ENCODE measurements around the gene DMRT3.

The DMRT3 gene

GRCh38 chr9:948497-948896, 28.0 kb upstream of the DMRT3 start:
- peaks cover 3% of the 10 kb centered on the region for H3K9me3 ChIP-seq (ENCODE audit: control insufficient read depth, low read length)
- H2BK5ac ChIP-seq (ENCODE audit: low read depth, low read length, poor library complexity, severe bottlenecking) = no peak overlapping the region
- no peak overlapping the region for H3K14ac ChIP-seq (ENCODE audit: low read length in 2 of 2)
- no peaks in the 10 kb centered on the region for H3K4me1 ChIP-seq (ENCODE audit: control insufficient read depth, insufficient read depth, low read depth, low read length)
- H3K79me1 ChIP-seq (replicated peaks; ENCODE audit: low read length, poor library complexity, severe bottlenecking) = no peaks in the 10 kb centered on the region
- no peak overlapping the region for H2BK120ac ChIP-seq (ENCODE audit: low read depth, low read length)
- H2BK15ac ChIP-seq (ENCODE audit: low read depth, poor library complexity, severe bottlenecking) = no peak overlapping the region
- H3K4ac ChIP-seq (ENCODE audit: low read depth in 1 of 2, low read length in 2 of 2) = no peak overlapping the region
- H3K4me2 ChIP-seq (ENCODE audit: low read length, poor library complexity, severe bottlenecking) = no peak overlapping the region
- no peak for DNase-seq
- H3K27ac ChIP-seq (ENCODE audit: low read length, poor library complexity, severe bottlenecking) = no peak overlapping the region
- WGBS = 91% methylated on average over 5 of the region's 7 CpGs
- H2AFZ ChIP-seq (ENCODE audit: low read depth, low read length) = no peak overlapping the region
- no peak overlapping the region for H2AK5ac ChIP-seq (ENCODE audit: low read length, severe bottlenecking)
- H3K9ac ChIP-seq (ENCODE audit: low read length) = no peak overlapping the region
- H3K4me3 ChIP-seq (ENCODE audit: insufficient read depth in 1 of 2, low read depth in 1 of 2, low read length in 2 of 2) = no peak overlapping the region
- H4K8ac ChIP-seq (ENCODE audit: low read length) = no peak overlapping the region
- no peak overlapping the region for H3K18ac ChIP-seq (ENCODE audit: low read depth in 1 of 2, low read length in 2 of 2)
- H2BK12ac ChIP-seq (ENCODE audit: low read length in 2 of 2) = no peak overlapping the region
- peaks cover 0 to 30% of the 10 kb centered on the region in 2 experiments for H3K27me3 ChIP-seq (ENCODE audit: control insufficient read depth in 1 of 2, insufficient read depth in 1 of 2, low read length in 2 of 2)
- H3K36me3 ChIP-seq (ENCODE audit: control insufficient read depth in 1 of 2, insufficient read depth in 2 of 2, low read depth in 1 of 2, low read length in 2 of 2) = no peaks in the 10 kb centered on the region
- no peak overlapping the region for H3K23ac ChIP-seq (ENCODE audit: low read length in 2 of 2)
- no peak overlapping the region for H4K91ac ChIP-seq (ENCODE audit: low read length)

- Histone ChIP-seq H2BK5ac (ENCODE audit: low read depth, low read length, poor library complexity, severe bottlenecking) (no peak overlapping the region), H3K27me3 (ENCODE audit: control insufficient read depth in 1 of 2, insufficient read depth in 1 of 2, low read length in 2 of 2) (peaks cover 0 to 39% of the 10 kb centered on the region in 2 experiments), H3K4me1 (ENCODE audit: control insufficient read depth, insufficient read depth, low read depth, low read length) (no peaks in the 10 kb centered on the region), H2BK12ac (ENCODE audit: low read length in 2 of 2) (no peak overlapping the region), H4K91ac (ENCODE audit: low read length) (no peak overlapping the region), H3K9me3 (ENCODE audit: control insufficient read depth, low read length) (peaks cover 3% of the 10 kb centered on the region), H3K27ac (ENCODE audit: low read length, poor library complexity, severe bottlenecking) (no peak overlapping the region), H3K4ac (ENCODE audit: low read depth in 1 of 2, low read length in 2 of 2) (no peak overlapping the region), H3K4me3 (ENCODE audit: insufficient read depth in 1 of 2, low read depth in 1 of 2, low read length in 2 of 2) (no peak overlapping the region), H3K79me1 (replicated peaks; ENCODE audit: low read length, poor library complexity, severe bottlenecking) (no peaks in the 10 kb centered on the region), H2AFZ (ENCODE audit: low read depth, low read length) (no peak overlapping the region), H3K18ac (ENCODE audit: low read depth in 1 of 2, low read length in 2 of 2) (no peak overlapping the region), H3K23ac (ENCODE audit: low read length in 2 of 2) (no peak overlapping the region), H3K36me3 (ENCODE audit: control insufficient read depth in 1 of 2, insufficient read depth in 2 of 2, low read depth in 1 of 2, low read length in 2 of 2) (no peaks in the 10 kb centered on the region), H2BK120ac (ENCODE audit: low read depth, low read length) (no peak overlapping the region), H2AK5ac (ENCODE audit: low read length, severe bottlenecking) (no peak overlapping the region), H3K4me2 (ENCODE audit: low read length, poor library complexity, severe bottlenecking) (no peak overlapping the region), H2BK15ac (ENCODE audit: low read depth, poor library complexity, severe bottlenecking) (no peak overlapping the region), H4K8ac (ENCODE audit: low read length) (no peak overlapping the region), H3K9ac (ENCODE audit: low read length) (no peak overlapping the region), H3K14ac (ENCODE audit: low read length in 2 of 2) (no peak overlapping the region)
- WGBS = 44% methylated on average over 1 of the region's 1 CpG
- no peak for DNase-seq
These were observed 26.3 kb upstream of the DMRT3 start for GRCh38 chr9:950139-950538.

DNA sequence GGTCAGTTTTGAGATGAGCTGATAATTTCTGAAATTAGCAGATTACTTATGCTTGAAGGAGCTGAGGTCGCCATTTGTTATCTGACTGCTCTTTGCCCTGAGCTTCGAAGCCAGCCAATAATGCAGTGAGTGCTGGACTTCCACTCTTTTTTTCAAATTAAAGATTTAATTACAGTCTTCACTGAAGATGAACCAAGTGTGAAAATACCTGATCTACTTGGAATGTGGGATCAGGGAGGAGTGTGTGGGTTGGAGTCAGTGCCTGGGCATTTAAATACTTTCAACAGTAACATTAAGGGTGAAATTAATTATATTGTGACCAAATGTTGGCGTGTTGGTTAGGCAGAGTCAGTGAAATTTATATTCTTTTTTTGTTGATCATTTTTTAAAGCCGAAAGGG, 23.9 kb upstream of the DMRT3 start:
- Histone ChIP-seq H3K23ac (ENCODE audit: low read length in 2 of 2) (no peak overlapping the region), H2BK12ac (ENCODE audit: low read length in 2 of 2) (no peak overlapping the region), H2BK120ac (ENCODE audit: low read depth, low read length) (no peak overlapping the region), H2AK5ac (ENCODE audit: low read length, severe bottlenecking) (no peak overlapping the region), H4K91ac (ENCODE audit: low read length) (no peak overlapping the region), H3K18ac (ENCODE audit: low read depth in 1 of 2, low read length in 2 of 2) (no peak overlapping the region), H2AFZ (ENCODE audit: low read depth, low read length) (no peak overlapping the region), H3K79me1 (replicated peaks; ENCODE audit: low read length, poor library complexity, severe bottlenecking) (no peaks in the 10 kb centered on the region), H3K27me3 (ENCODE audit: control insufficient read depth in 1 of 2, insufficient read depth in 1 of 2, low read length in 2 of 2) (peaks cover 0 to 58% of the 10 kb centered on the region in 2 experiments), H3K4ac (ENCODE audit: low read depth in 1 of 2, low read length in 2 of 2) (no peak overlapping the region), H2BK15ac (ENCODE audit: low read depth, poor library complexity, severe bottlenecking) (no peak overlapping the region), H4K8ac (ENCODE audit: low read length) (no peak overlapping the region), H3K27ac (ENCODE audit: low read length, poor library complexity, severe bottlenecking) (no peak overlapping the region), H3K4me1 (ENCODE audit: control insufficient read depth, insufficient read depth, low read depth, low read length) (no peaks in the 10 kb centered on the region), H2BK5ac (ENCODE audit: low read depth, low read length, poor library complexity, severe bottlenecking) (no peak overlapping the region), H3K9ac (ENCODE audit: low read length) (no peak overlapping the region), H3K36me3 (ENCODE audit: control insufficient read depth in 1 of 2, insufficient read depth in 2 of 2, low read depth in 1 of 2, low read length in 2 of 2) (no peaks in the 10 kb centered on the region), H3K4me2 (ENCODE audit: low read length, poor library complexity, severe bottlenecking) (no peak overlapping the region), H3K4me3 (ENCODE audit: insufficient read depth in 1 of 2, low read depth in 1 of 2, low read length in 2 of 2) (no peak overlapping the region), H3K14ac (ENCODE audit: low read length in 2 of 2) (no peak overlapping the region), H3K9me3 (ENCODE audit: control insufficient read depth, low read length) (peaks cover 3% of the 10 kb centered on the region)
- no peak for DNase-seq
- 78% methylated on average over 1 of the region's 4 CpGs for WGBS

DNA sequence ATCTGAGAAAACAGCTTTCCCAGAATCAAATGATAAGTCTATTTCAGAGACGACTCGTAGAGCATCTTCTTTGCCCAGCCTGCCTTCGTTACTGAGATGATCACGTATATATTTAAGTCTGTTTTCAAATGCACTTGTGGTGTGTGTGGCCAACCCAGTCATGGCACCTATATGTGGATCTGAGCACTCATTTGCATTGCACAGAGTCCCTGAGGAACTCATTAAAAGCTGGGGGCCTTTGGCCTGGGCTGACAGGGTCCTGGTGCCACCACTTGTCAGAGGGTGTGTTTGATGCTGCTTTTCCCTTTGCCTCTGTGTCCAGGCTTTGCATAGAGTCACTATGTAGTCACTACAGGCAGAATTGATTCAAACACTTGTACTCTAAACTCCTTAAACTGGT, 17.4 kb upstream of the DMRT3 start:
- Histone ChIP-seq H3K36me3 (ENCODE audit: control insufficient read depth in 1 of 2, insufficient read depth in 2 of 2, low read depth in 1 of 2, low read length in 2 of 2) (no peaks in the 10 kb centered on the region), H4K8ac (ENCODE audit: low read length) (no peak overlapping the region), H2BK12ac (ENCODE audit: low read length in 2 of 2) (no peak overlapping the region), H2BK15ac (ENCODE audit: low read depth, poor library complexity, severe bottlenecking) (no peak overlapping the region), H2AFZ (ENCODE audit: low read depth, low read length) (no peak overlapping the region), H3K9me3 (ENCODE audit: control insufficient read depth, low read length) (no peaks in the 10 kb centered on the region), H3K27ac (ENCODE audit: low read length, poor library complexity, severe bottlenecking) (no peak overlapping the region), H3K4me1 (ENCODE audit: control insufficient read depth, insufficient read depth, low read depth, low read length) (no peaks in the 10 kb centered on the region), H3K23ac (ENCODE audit: low read length in 2 of 2) (no peak overlapping the region), H3K27me3 (ENCODE audit: control insufficient read depth in 1 of 2, insufficient read depth in 1 of 2, low read length in 2 of 2) (peaks cover 8 to 42% of the 10 kb centered on the region in 2 experiments), H4K91ac (ENCODE audit: low read length) (no peak overlapping the region), H3K9ac (ENCODE audit: low read length) (no peak overlapping the region), H2BK120ac (ENCODE audit: low read depth, low read length) (no peak overlapping the region), H3K18ac (ENCODE audit: low read depth in 1 of 2, low read length in 2 of 2) (no peak overlapping the region), H3K4me2 (ENCODE audit: low read length, poor library complexity, severe bottlenecking) (no peak overlapping the region), H3K4me3 (ENCODE audit: insufficient read depth in 1 of 2, low read depth in 1 of 2, low read length in 2 of 2) (no peak overlapping the region), H3K4ac (ENCODE audit: low read depth in 1 of 2, low read length in 2 of 2) (no peak overlapping the region), H3K79me1 (replicated peaks; ENCODE audit: low read length, poor library complexity, severe bottlenecking) (no peaks in the 10 kb centered on the region), H3K14ac (ENCODE audit: low read length in 2 of 2) (no peak overlapping the region), H2AK5ac (ENCODE audit: low read length, severe bottlenecking) (no peak overlapping the region), H2BK5ac (ENCODE audit: low read depth, low read length, poor library complexity, severe bottlenecking) (no peak overlapping the region)
- no peak for DNase-seq
- 71% methylated on average over 4 of the region's 4 CpGs for WGBS

All from mesenchymal stem cell (in vitro differentiated cells and primary cell).